NCI-H1105 treated with DMSO at 0.1 percent for 48 hours (cell line): ENCODE data around the gene PTPRG.

Source experiments
- DNase-seq: peaks from one replicate; lab custom pipeline; 2025; lab: John Stamatoyannopoulos, UW

Gene PTPRG

DNA sequence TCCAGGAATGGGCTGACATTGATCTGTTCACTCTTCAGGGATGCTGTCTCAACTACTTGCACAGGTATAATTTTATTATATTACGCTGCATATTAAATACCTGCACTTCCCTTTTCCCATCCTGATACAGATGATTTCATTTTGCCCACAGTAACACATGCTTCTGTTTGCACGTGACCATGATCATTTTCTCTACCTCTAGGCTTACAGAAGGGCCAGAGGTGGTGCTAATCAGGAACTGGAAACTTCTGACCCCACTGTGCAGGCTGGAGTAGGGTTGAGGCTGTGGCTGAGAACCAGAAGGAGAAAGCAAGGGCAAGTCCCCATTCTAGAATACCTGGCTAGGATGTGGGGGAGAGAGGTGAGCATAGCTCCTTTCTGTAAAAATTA is 304.8 kb downstream of the PTPRG start:
- no peak for DNase-seq

DNA sequence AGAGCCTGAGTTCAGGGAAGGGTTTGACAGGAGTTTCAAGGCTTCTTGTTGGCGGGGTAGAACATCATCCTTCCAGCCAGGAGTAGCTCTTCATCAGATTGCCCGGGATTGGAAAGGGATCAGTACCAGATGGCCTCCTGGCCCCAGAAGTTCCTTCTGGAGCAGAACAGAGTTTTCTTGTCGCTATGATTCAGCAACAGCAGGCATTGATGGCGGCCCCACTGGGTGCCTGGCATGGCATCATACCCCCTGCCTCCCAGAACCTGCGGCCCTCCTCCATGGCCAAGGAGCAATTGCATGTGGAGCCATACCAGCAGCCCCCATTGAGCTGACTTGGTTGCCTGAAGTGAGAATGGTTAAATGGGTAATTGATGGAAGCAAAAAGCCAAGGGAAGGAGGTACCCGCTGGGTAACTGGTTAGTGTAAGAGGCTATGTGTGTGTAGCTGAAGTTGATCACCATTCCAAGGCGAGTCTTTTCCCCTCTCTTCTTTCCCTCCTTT is 305.6 kb downstream of the PTPRG start:
- no peak for DNase-seq

DNA sequence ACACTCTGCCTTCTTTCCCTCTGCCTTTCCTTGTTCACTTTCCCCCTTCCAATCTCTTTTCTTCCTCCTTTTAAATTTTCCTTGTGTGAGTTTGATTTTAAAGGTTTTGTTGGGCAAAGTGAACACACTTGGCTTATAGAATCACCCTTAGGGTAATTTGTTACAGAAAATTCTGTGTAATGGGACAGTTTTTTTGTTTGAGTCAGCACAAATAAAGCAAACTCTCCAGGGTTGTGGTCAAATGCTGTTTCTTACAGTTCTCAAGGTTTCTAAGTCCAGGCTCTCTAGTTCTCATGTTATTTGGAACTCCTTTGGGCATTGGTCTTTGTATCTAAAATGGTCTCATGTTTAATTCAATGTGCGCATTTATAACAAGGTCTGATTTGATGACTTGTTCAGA is 307.1 kb downstream of the PTPRG start:
- no peak for DNase-seq

DNA sequence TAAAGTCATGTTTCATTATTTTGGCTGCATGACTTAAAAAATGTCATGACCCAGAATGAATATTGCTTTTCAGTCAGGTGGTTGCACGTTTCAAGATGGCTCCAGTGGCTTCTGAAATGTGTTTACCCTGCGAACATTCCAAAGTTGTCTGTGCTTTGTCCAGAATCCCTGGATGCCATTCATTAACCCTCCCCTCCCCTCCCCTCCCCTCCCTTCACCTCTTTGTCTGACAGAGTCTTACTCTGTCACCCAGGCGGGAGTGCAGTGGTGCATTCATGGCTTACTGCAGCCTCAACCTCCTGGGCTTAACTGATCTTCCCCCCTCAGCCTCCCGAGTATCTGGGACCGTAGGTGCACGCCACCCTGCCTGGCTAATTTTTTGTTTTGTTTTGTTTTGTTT is 308.0 kb downstream of the PTPRG start:
- DNase-seq: no peak

DNA sequence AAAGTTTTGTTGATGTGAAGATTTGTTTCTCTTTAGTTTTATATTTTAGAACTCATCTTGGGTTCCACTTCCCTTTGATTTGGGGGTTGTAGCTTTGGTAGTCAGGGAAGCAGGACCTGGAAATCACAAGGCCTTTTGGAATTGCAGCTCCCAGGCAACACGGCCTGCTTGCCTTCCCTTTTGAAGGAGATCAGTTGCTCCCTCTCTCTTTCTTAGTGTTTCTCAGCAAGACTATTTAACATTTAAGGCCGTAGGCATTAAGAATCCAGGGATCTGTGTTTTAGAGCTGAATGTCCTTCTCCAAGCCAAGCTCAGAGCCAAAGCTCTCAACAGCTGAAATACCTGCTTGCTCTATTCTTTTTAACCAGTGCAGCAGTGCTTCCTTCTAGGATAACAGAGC is 310.3 kb downstream of the PTPRG start:
- no peak for DNase-seq

DNA sequence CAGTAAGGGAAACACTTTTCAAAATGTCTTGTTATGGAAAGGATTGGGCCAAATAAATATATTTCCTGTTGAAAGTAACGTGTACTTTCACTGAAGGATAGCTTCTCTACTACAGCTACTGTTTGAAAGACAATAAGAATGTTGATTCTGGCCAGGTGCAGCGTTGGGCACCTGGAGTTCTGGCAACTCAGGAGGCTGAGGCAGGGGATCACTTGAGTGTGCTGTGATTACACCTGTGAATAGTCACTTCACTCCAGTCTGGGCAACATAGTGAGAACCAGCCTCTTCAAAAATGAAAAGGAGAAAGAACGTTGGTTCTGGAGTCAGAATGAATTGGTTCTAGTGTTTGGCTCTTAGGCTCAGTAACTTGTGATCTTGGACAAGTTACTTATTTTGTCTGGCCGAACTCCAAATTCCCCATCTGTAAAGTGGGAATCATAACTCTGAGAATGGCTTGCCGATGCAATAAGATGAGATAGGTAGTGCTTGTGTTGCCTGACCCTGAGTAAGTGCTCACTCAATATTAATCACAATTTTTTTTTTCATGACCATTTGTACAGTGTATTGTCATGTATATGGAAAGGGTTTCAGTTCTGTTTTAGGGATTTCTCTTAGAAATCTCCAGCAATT is 310.8 kb downstream of the PTPRG start:
- DNase-seq: peak; percentile 19

DNA sequence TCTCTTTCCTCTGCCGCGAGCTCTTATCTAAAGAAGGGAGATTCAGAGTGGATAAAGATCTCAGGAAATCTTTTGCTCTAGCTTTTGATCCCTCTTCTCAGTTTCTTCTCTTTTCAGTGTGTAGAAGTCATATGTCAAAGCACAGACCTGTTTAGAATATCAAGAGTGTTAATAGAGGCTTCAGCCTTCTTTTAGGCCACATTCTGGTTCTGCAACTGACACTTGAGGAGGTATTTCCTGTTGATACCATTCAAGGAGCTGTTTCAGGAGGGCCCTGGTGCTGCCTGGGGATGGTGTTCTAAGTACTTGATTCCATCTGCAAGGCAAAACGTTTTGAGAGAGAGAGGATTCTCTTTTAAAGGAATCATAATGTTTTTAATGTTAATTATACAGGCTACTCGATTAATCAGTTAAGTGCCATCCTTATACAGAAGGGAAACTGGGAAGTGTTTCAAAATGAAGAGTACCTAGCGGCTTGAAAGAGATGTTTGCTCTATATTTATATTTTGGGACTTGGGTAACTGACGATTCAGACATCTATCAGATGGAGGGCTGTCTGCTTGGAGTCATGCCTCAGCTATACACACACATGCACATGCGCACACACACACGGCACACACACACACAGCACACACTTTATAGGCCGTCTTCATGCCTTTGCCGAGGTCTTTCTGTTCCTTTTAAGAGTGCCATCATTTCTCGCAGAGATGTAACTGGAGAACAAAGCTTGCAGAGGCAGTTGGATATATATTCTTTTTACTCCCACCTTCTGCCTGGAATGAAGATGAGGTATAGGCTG is 313.9 kb downstream of the PTPRG start:
- DNase-seq: peak; percentile 1

DNA sequence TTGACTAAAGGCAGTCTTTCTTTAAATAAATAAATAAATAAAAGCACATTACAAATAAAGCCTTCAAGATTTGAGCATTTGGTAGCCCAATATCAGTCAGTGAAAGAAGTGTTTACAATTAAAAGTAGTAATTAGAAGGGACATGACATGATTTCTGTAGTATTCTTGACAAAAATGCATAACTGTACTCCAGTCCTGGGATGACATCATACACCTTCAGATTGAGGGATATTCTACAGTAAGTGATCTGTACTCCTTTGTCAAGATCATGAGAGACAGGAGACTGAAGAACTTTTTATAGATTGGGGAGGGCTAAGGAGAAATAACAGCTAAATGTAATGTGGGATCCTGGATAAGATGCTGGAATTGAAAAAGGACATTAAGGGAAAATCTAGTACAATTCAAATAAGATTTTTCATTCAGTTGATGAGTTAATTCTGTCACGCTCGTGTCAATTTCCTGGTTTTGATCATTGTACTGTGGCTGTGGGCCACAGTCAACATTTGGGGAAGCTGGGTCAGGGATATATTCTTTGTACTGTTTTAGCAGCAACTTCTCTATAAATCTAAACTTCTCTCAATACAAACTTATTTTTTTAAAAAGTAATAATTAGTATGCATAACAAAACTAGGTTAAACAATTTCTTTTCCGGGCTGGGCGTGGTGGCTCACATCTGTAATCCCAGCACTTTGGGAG is 314.8 kb downstream of the PTPRG start:
- no peak for DNase-seq

DNA sequence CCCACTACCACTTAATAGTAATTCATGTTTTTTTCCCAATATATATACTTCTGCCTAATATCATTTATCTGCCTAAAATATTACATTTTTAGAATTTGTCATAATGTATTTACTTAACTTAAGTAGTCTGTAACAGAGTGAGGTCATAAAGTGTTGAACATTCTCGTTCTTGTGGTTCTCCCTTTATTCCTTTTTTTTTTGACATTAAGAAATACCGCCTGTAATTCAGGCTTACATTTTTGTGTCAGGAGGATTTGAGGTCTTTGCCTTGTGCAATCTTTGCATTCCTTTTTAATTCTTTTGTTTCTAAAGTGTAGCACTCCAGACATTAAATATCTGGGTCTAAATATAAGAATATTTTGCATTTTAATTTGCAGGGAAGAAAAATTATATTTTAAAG is 315.4 kb downstream of the PTPRG start:
- DNase-seq: no peak

DNA sequence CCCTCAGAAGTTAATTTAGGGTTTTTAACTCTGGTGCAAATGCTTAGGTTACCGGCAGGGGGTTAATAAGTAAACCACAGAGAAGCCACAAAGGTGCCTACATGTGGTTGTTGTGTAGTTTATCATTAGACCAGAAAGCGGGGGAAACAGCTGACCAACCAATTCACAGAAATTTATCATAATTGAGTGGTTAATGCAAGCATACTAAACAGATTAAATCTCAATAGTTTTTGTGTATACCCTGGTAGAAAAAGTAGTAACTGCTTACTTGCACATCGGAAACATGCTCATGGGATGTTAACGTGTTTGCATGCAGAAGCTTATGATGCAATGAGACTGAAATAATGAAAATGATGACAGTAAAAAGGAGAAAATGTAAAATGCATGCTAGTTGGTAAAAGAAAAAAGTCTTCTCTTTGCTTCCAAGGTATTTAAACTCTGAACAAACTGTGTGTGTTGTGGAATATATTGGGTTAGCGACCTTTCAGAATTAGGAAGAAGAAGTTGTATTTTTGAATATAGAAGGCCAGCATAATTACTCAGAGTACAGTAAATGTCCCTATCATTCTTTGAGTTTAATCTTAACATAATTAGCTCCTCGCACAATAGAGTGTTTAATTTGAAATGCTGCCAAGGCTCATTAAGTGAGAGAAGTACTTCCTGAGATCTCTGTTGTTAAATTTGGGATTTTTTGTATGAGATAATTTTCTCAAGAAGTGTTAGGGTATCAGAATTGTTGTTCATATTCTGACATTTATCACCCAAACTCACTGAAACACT is 316.2 kb downstream of the PTPRG start:
- DNase-seq: peak; percentile 69

DNA sequence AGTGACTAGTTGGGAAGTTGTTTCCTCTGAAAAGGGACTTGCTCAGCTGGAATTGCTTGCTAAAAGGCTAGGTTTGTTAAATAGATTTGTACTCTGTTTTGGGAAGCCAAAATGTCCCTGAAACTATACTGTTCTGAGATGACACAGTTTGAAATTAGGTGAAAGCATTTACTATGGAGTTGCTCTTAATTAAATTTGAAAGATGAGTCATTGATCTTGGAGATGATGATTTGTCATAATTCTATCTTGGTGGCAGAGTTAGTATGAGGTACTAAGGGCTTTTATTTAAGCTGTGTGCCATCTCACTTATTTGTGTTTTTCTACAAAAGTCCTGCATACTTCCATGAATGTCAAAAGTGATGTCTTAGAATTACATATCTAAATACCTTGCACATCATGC is 320.9 kb downstream of the PTPRG start:
- DNase-seq: no peak

DNA sequence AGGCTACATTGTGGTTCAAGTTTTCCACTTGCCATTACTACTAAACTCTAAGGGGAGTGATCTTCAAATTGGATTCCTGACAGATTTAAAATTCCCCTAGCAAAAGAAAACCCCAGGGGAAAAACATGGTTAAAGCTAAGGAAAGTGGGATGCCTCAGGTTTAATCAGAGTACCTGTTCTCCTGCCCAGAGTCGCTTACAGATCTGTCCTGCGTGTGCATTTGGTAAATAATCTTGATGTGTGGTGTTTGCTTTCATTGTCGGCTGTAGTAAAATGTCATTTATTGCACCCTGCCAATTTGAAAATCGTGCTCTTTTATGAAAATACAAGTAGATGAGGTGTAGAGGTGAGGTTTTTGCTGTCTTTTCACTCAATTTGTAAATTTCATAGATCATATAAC is 323.4 kb downstream of the PTPRG start:
- DNase-seq: no peak

DNA sequence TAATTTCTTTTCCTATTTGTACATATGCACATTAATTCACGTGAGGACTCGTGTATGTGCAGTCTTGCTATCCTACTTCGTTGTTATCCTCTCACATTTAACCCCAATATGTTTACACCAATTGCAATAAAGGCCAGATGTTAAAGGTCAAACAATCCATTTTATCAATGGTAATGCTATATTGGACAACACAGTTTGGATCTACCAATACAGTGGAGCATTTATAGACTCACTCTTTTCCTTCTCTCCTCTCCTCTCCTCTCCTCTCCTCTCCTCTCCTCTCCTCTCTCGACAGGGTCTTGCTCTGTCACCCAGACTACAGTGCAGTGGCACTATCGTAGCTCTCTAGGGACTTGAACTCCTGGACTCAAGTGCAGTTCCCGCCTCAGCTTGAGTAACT is 324.0 kb downstream of the PTPRG start:
- DNase-seq: no peak

DNA sequence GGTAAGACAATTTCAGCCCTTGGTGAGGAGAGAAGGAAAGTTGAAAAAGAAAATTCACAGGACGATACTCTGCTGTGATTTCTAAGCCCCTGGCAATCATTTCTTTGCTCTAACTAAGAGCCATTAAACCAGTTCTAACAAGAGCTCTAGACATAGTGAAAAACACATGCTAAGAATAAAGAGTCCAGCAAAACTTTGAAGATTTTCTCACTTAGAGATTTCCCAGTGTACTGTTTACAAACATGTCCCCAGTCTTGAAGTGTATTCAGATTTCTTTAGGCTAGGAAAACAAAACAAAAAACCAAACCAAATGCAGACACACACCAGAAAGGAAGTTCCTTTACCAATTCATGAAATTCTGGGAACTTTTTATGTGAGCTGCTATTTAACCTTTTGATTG is 325.8 kb downstream of the PTPRG start:
- no peak for DNase-seq

DNA sequence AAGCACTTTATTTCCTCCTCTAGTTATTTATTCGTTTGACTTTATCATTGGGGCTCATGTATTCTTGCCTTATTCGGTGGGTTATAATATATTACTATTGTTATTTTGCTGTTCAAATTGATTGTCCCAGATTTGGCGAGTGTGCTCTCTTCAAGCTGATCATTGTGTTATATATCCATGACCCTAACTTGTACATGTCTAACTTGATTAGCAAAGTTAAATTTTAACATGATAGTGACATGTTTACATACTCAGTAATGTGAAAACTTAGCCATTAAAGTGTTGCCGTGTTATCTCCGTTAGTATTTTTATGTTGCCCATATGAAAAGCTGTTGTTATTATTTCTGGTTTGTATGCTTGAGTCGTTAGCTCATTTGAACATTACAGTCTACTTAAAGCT is 327.9 kb downstream of the PTPRG start:
- DNase-seq: no peak

DNA sequence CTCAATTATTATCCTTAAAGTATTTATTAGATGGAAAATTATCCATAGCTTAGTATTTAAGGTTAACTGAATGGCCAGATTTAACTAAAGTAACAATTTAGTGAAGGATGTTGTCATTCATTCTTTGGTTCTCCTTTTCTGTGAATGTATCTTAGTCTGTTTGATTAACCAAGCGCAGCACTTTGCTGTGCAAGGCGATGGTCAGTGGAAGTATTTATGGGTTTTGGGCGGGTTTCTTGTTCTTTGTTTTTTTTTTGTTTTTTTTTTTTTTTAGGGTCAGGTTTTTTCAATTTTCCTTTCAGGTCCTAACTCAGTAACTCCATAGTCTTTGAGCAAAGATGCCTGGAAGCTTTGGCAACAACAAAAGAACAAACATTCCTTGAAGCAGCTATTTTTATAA is 328.8 kb downstream of the PTPRG start:
- DNase-seq: no peak

DNA sequence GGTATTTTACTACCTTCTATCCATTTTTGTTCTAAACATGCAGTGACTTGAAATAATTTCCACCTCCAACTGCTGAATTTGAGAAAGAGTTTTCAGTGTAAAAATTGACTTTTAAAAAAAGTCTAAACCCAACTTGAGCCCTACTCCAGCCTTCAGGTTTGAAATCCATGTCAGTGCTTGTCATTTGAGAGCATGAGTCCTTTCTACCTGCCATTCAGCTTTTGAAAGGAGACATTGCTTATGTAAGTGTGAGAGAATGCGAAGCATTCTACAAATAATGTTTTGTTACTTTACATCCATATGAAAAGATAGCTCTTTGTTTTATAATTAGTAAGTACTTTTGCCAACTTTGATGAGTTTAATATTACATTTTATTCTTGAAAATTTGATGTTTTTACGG is 329.2 kb downstream of the PTPRG start:
- DNase-seq: no peak

DNA sequence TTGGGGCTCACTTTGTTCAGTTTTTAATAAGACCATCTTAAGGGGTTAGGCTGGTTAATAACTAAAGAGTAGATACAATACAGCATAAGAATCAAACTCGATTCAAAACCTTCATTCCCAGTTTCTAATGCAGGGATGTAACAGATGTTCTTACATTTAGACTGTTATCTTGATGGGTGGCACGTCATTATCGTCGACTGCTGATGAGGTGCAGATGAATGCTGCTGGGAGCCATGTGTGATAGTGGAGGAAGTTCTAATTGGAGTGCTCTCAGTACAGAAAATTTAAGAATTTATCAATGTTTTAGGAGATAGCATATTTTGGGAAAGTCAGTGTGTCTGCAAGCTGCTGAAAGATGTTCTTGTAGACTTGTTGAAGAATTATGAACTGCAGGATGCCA is 331.5 kb downstream of the PTPRG start:
- DNase-seq: no peak

DNA sequence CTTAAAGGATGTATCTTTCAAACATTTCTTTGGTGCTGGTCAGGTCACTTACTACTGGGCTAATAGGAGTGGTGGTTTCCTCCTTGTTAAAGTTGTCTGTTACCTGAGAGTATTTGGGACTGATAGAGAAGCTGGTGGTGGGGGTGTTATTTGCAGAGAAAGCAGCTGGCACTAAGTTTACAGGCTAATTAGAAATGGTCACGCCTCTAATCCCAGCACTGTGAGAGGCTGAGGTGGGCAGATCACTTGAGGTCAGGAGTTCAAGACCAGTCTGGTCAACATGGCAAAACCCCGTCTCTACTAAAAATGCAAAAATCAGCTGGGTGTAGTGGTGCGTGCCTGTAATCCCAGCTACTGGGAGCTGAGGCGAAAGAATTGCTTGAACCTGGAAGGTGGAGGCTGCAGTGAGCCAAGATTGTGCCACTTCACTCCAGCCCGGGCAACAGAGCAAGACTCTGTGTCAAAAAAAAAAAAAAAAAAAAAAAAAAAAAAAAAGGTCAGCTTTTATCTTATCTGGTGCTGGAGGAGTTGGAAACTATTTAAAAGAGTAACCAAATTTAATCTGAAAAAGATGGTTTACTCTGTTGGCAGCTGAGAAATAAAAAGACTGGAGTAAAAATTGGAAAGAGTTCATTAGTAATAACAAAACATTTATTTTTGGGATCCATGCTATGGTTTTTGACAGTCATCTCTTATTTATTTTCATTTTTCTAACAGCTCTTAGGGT is 332.6 kb downstream of the PTPRG start:
- DNase-seq: no peak

DNA sequence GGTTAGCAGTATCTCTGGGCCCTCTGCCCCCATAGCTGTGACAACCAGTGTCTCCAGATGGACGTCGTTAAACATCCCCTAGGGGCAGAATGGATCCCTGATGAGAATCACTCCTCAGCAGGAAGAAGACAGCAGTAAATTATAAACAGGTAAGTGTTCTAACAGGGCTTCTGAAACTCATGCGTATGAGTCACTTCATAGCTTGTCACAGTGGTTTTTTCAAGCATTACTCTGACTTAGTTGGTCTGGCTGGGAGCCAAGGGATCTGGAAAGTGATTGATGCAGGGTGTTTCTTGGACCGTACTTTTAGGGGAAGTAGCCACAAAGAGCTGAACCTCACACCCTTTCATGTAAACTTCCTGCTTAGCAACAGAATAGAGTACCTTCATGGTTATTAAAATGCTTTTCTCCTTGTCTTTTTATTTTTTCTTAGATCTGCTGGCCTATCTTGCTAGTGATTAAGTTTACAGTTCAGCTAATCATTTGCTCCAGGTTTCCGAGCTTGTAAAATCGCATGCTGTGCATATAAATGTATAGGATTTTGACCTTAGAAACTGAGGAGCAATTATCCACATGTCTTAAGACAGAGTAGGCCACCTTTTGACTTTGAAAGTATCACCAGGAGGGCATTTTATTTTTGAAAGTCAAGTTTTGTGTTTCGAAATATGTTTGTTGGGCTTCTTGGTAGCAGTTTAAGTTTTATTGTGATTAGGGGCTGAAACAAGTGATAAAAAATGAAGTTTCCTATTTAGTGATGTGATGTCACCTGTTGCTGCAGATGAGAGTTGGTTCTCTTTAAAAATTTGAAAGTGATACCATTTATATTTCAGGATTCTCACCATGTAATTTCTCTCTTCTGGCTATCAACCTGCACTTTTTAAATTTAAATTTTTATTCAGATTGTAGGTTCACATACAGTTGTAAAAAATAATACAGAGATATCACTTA is 333.9 kb downstream of the PTPRG start:
- DNase-seq: peak; percentile 9

DNA sequence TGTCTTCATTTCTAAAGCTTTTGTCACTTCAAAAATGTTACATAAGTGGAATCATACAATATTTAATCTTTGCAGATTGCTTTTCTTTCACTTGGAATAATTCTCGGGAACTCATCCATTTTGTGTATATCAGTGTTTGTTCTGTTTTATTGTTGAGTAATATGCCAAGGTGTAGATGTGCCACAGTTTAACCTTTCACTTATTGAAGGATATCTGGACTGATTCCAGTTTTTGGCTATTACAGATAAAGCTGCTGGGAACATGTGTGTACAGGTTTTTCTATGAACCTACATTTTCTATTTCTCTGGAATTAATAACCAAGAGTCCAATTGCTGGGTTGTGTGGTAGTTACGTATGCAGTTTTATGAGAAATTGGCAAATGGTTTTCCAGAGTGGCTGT is 334.9 kb downstream of the PTPRG start:
- peak; percentile 26 for DNase-seq
